GM20000 (cell line): ENCODE results near the gene LGALS16.

ENCODE experiments used
- DNase-seq: peaks from one replicate; pipeline ENCODE4 v3.0.0; 2012; ENCODE audit warnings: low spot score
- CTCF ChIP-seq: IDR thresholded peaks from 2 replicates; pipeline ENCODE4 v1.5.1; 2012; ENCODE audit warnings: mild to moderate bottlenecking, control low read depth; ENCODE audit errors: extremely low read depth, missing control alignments

LGALS16 gene

DNA sequence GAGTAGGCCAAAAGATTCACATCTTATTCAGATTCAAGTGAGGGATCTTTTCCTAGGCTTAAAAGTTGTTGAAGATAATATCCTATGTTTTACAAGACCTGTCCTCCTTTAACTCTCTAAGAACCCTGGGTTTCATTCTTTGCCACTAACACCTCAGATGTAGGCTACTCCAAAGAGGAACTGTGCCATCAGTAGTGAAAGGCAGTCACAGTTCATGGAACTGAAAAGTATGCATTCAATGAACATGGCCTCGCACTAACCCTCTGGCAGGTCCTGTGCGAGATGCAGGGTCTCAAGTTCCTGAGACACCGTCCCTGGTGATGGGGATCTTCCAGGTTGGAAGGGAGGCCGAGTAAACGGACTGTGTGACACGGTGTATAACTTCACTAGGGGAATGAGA is 52.9 kb downstream of the LGALS16 start:
- DNase-seq, result no peak

DNA sequence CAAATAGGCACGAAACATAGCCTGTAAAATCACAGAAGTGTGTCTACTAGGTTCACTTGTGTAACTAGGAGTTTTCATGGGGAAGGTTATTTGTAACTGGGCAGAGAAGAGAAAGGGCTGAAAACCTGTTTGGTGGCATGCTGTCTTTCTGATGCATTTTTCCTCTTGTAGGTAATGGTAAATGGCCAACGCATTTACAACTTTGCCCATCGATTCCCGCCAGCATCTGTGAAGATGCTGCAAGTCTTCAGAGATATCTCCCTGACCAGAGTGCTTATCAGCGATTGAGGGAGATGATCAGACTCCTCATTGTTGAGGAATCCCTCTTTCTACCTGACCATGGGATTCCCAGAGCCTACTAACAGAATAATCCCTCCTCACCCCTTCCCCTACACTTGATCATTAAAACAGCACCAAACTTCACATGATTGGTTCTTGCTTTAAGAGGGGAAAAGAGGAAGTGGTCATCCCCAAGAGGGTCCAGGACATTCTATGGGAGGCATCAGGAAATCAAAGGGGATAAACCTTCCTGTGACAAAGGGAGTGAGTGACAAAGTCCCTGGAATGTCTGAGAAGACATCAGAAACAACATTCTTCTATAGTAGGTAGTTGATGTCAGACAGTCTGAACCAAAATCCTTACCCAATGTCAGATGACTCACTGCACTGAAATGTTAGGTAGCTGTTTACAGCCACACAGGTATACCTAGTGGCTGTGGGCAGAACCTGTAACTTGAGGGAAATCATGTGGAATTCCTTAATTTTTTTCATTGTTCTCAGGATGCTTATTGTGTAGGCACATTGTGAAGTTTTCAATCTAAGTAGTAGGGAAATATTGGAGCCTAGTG is 53.5 kb downstream of the LGALS16 start:
- DNase-seq, result no peak
- TF ChIP-seq CTCF, result no peak

More for the DNA sequence above, 52.9 kb downstream of the LGALS16 start:
- TF ChIP-seq CTCF, result no peak
